IPS-20b (cell line): Measurements from ENCODE around the gene PYGM.
A peak's percentile ranks its signal among the peaks of the same experiment; 100 is the strongest.

Experiments
- H3K27ac ChIP-seq: one replicate; pipeline ENCODE4 v1.5.1; 2013; ENCODE audit warnings: low read length
- H3K27me3 ChIP-seq: 2 replicates; pipeline ENCODE4 v1.6.1; 2013; ENCODE audit warnings: mild to moderate bottlenecking, low read length, inconsistent platforms; ENCODE audit not compliant: insufficient read depth
- H3K36me3 ChIP-seq: 2 replicates; pipeline ENCODE4 v1.6.1; 2013; ENCODE audit warnings: low read depth, mild to moderate bottlenecking, inconsistent platforms, low read length, moderate library complexity; ENCODE audit not compliant: insufficient read depth
- H3K4me1 ChIP-seq: 2 replicates; pipeline ENCODE4 v1.6.1; 2013; ENCODE audit warnings: mild to moderate bottlenecking, control low read depth, inconsistent platforms, low read length, moderate library complexity; ENCODE audit not compliant: insufficient read depth
- H3K4me3 ChIP-seq: 2 replicates; pipeline ENCODE4 v1.5.1; 2013; ENCODE audit warnings: mild to moderate bottlenecking, low read length, inconsistent platforms
- H3K9ac ChIP-seq: 2 replicates; pipeline ENCODE4 v1.6.1; 2013; ENCODE audit warnings: low read depth, mild to moderate bottlenecking, inconsistent platforms, low read length, moderate library complexity
- H3K9me3 ChIP-seq: 2 replicates; pipeline ENCODE4 v1.6.1; 2013; ENCODE audit warnings: mild to moderate bottlenecking, low read depth, low read length, inconsistent platforms; ENCODE audit not compliant: insufficient read depth

PYGM gene

DNA sequence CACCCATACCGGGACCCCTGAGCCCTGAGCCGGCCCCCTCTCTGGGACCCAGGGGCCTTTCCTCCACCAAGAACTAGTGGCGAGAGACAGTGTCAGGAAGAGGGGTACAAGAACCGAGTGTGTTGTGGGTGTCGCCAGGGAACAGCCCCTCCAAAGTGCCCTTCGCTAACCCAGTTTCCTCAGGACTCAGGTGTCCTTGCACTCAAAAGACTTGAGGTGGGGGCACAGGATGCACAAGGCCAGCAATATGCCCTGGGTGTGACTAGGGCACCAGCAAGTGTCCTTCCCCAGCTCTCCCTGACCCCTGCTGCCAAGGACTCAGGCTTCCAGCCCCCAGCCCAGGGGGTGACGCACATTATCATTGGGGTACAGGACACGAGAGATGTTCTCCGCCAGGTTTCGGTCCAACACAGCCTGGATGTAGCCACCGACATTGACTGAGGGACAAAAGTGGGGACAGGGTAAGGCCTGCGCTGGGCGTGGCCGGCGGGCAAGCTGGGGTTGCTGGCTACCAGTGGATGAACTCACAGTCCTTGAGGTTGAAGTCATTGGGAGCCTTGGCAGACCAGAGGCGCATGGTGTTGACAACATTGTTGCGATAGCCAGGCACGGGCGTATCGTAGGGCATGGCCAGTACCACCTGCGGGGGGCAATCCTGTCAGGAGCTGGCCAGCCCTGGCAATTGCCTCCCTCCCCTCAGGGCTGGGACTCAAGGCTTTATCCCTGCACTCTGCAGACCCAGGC lies 4.7 kb downstream of the PYGM start:
- H3K9ac ChIP-seq: no peak overlapping the region
- H3K27ac ChIP-seq: no peak overlapping the region
- no peaks in the 10 kb centered on the region for H3K9me3 ChIP-seq
- H3K36me3 ChIP-seq: no peaks in the 10 kb centered on the region
- no peaks in the 10 kb centered on the region for H3K27me3 ChIP-seq
- no peak overlapping the region for H3K4me3 ChIP-seq
- peaks cover 8% of the 10 kb centered on the region; the same call in 1 of the 2 replicates for H3K4me1 ChIP-seq

DNA sequence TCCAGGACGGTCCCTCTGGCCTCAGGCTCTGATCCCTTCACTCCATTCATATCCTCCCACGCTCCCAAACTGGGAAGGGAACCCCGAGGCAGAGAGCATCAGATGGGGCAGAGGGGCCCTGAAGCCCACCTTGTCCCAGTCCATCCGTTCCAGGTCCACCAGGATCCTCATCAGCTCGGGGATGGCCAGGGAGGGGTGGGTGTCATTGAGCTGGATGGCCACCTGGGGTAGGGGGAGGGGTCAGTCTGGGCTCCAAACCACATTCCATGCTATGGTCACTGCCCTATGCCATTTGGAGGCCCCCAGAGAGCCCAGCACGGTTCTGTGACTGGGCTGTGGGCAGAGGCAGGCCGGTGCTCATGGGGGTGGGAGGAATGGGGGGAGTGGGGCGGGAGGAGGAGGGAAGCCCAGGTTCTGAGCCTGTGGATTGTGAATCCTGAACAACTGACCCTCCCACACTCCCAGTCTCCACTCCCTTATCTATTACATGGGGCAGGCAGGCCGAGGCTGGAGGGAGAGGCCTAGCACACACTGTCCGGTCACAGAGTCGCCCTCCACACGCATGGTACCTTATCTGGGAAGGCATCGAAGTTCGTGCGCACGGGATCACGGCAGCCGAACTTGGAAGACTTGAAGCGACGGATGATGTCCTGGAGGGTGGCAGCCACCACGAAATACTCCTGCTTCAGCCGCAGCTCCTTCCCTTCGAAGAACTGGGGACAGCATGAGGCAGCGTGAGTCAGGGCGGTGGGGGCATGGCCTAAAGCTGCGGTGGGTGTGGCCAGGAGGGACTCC lies 5.5 kb downstream of the PYGM start:
- Histone ChIP-seq H3K4me3 (no peak overlapping the region), H3K9me3 (no peaks in the 10 kb centered on the region), H3K27me3 (no peaks in the 10 kb centered on the region), H3K27ac (no peak overlapping the region), H3K36me3 (no peaks in the 10 kb centered on the region), H3K9ac (no peak overlapping the region), H3K4me1 (peaks cover 2% of the 10 kb centered on the region; the same call in 1 of the 2 replicates)

DNA sequence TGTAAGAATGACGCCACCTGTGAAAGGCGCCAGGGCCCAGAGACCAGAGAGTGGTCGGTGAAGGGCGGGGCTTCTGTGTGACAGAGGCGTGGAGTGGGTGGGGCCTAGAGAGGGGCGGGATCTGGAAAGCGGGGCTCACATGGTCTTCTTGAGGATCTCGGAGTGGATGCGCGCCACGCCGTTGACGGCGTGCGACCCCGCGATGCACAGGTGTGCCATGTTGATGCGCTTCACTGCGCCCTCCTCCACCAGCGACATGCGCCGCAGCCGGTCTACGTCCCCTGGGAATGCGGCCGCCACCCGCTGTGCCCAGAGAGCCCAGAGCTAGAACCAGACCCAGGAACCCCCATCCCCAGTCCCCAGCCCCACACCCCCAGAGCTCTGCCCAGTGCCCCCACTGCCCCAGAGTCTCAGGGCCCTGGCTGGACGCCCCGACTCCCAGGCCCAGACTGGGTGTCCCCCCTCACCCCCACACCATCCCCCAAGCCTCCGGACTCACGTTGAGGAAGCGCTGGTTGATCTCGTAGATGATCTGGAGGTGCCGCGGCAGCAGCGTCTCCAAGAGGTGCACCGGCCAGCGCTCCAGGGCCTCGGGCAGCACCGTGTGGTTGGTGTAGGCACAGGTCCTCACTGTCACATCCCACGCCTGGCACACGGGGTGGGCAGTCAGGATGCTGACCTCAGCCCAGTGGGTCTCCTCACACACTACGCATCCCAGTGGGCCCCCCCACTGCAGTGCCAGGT lies 6.2 kb downstream of the PYGM start:
- H3K27ac ChIP-seq: no peak overlapping the region
- no peak overlapping the region for H3K9ac ChIP-seq
- H3K36me3 ChIP-seq: no peaks in the 10 kb centered on the region
- H3K4me3 ChIP-seq: no peak overlapping the region
- no peaks in the 10 kb centered on the region for H3K9me3 ChIP-seq
- H3K4me1 ChIP-seq: no peaks in the 10 kb centered on the region
- no peaks in the 10 kb centered on the region for H3K27me3 ChIP-seq

DNA sequence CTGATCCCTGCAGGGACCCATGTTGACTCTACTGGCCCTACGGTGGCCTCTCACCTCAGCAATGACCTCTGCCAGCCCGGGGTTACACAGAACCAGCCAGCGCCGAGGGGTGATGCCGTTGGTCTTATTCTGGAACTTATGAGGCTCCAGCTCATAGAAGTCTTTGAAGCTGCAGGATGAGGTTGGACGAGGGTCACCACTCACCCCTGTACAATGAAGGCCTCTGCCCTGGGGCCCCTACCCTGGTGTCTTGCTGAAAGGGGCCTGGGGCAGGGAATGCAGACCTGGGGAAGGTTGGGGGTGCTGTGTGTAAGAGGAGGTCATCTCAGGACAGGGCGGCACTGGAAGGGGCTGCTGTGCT lies 6.8 kb downstream of the PYGM start:
- H3K27me3 ChIP-seq: no peaks in the 10 kb centered on the region
- no peaks in the 10 kb centered on the region for H3K4me1 ChIP-seq
- no peaks in the 10 kb centered on the region for H3K36me3 ChIP-seq
- no peak overlapping the region for H3K27ac ChIP-seq
- no peak overlapping the region for H3K4me3 ChIP-seq
- H3K9me3 ChIP-seq: no peaks in the 10 kb centered on the region
- no peak overlapping the region for H3K9ac ChIP-seq

DNA sequence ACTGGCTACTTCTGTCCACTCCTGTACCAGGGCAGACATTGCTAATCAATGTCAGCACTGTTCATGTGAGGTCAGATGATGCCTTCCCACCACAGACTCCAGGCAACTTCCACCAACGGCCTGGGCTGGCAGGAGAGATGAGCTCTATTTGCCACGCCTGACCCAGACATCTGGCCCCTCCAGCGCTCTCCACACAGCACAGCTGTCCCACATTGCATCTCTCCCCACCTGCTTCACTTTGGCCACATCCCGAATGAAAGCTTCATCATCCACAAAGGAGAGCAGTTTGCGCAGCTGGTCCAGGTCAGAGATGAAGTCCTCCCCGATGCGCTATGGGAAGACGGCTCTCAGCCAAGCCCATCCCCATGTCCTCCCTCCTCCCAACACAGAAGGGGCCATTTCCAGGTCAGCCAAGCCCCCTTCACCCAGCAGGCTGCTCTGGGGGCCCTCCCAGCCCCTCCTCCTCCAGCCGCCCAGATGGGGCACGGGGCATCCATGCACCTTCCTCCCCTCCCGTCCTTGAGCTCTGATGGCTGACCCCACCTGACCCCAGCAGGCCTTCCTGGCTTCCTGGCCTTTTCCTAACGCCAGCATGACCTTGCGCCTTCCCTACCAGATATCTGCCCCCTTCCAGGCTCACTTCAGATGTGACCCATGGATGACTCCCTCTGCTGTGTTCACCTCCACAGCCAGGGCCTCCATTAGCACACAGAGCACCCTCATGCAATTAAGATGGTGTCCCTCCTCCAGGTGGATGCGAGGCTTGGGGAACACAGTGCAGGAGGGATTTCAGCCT lies 7.4 kb downstream of the PYGM start:
- H3K9me3 ChIP-seq: no peaks in the 10 kb centered on the region
- no peaks in the 10 kb centered on the region for H3K27me3 ChIP-seq
- H3K36me3 ChIP-seq: no peaks in the 10 kb centered on the region
- no peaks in the 10 kb centered on the region for H3K4me1 ChIP-seq
- H3K27ac ChIP-seq: no peak overlapping the region
- H3K9ac ChIP-seq: no peak overlapping the region
- no peak overlapping the region for H3K4me3 ChIP-seq

DNA sequence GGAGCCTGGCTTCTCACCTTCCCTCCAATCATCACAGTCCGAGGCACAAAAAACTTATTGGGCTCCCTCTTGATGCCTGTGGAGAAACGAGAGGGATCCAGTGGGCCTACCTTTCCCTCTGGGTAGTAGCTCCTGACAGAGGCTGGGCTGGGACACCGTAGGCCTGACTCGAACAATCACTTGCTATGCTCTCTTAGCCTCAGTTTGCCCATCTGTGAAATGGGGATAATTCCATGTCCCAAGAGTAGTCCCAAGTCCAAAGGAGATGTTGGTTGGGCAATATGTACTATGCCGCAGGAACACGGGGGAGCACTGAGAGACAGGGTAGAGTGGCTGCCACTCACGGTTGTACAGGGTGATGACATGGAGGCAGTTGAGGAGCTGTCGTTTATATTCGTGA lies 8.2 kb downstream of the PYGM start:
- Histone ChIP-seq H3K9ac (no peak overlapping the region), H3K27me3 (peaks cover 4% of the 10 kb centered on the region; the same call in 1 of the 2 replicates), H3K27ac (no peak overlapping the region), H3K9me3 (no peaks in the 10 kb centered on the region), H3K36me3 (no peaks in the 10 kb centered on the region), H3K4me1 (no peaks in the 10 kb centered on the region), H3K4me3 (no peak overlapping the region)

DNA sequence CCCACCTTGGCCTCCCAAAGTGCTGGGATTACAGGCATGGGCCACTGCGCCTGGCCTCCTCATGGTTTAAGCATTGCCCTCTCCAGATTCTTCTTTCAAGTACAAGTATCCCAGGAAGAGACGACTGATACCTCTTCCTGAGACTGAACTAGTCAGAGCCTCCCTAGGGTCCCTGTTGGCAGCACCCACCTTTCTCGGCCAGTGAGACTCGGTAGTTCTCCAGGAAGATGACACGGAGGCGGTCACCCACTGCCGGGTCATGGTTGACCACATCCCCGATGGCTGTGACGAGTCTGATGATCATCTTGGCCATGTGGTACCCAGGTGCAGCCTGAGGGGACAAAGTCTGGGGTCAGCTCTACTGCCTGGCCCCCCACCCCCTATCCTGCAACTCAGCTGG lies 8.6 kb downstream of the PYGM start:
- no peaks in the 10 kb centered on the region for H3K36me3 ChIP-seq
- H3K27ac ChIP-seq: no peak overlapping the region
- peaks cover 8% of the 10 kb centered on the region; the same call in 1 of the 2 replicates for H3K27me3 ChIP-seq
- H3K9me3 ChIP-seq: no peaks in the 10 kb centered on the region
- no peak overlapping the region for H3K4me3 ChIP-seq
- no peak overlapping the region for H3K9ac ChIP-seq
- H3K4me1 ChIP-seq: no peaks in the 10 kb centered on the region

DNA sequence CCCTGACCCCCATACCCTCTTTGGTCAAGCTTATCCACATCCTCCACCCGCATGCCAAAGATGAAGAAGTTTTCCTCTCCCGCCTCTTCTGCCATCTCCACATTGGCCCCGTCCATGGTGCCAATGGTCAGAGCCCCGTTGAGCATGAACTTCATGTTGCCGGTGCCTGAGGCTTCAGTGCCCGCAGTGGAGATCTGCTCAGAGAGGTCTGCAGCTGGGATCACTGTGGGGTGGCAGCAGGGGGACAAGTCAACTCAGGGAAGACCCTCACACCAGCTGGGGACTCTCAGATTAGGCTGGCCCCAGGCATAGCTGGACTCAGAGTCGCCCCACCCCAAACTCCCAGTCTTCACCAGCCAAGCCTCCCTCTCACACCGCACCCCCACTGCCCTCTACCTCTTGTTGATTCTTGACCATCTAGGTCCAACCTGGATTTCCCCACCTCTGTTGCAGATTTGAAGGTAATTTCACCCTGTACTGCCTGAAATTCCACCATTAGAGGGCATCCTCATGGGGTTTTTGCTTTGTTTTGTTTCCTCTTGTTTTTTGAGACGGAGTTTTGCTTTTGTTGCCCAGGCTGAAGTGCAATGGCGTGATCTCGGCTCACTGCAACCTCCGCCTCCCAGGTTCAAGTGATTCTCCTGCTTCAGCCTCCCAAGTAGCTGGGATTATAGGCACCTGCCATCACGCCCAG lies 9.3 kb downstream of the PYGM start:
- H3K9ac ChIP-seq: no peak overlapping the region
- no peaks in the 10 kb centered on the region for H3K9me3 ChIP-seq
- H3K27me3 ChIP-seq: peaks cover 11% of the 10 kb centered on the region; the same call in 1 of the 2 replicates
- H3K4me3 ChIP-seq: no peak overlapping the region
- H3K36me3 ChIP-seq: no peaks in the 10 kb centered on the region
- no peak overlapping the region for H3K27ac ChIP-seq
- H3K4me1 ChIP-seq: no peaks in the 10 kb centered on the region

DNA sequence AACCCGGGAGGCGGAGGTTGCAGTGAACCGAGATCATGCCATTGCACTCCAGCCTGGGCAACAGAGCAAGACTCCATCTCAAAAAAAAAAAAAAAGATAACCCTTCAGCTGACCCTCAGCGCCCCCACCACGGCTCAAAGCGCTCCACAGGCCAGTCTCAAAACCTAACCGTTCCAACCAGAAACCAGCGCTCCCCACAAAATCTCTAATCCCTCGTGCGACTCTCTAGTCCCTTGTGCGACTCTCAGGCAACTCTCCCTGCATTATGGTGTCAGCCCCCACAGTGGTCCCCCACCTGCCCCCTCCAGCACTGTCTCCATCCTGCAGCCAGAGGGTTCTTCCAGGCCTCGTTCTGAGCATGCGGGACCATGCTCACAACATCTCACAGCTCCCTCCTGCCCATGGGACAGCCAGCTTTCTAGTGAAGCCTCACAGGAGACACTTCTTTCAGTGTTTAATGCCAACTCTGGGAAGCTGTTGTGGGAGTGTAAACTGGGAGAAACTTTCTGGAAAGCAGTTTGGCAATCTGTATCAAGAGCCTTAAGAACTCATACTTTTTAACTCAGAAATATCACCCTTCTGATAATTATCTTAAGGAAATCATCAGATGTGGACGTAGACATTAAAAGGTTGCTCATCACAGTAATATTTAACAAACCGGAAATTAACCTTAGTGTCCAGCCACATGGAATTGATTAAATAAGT lies 11.7 kb downstream of the PYGM start:
- Histone ChIP-seq H3K4me1 (no peaks in the 10 kb centered on the region; the same call in 1 of the 2 replicates), H3K9ac (no peak overlapping the region), H3K4me3 (no peak overlapping the region), H3K27me3 (peaks cover 30% of the 10 kb centered on the region), H3K27ac (no peak overlapping the region), H3K36me3 (no peaks in the 10 kb centered on the region), H3K9me3 (no peaks in the 10 kb centered on the region)

DNA sequence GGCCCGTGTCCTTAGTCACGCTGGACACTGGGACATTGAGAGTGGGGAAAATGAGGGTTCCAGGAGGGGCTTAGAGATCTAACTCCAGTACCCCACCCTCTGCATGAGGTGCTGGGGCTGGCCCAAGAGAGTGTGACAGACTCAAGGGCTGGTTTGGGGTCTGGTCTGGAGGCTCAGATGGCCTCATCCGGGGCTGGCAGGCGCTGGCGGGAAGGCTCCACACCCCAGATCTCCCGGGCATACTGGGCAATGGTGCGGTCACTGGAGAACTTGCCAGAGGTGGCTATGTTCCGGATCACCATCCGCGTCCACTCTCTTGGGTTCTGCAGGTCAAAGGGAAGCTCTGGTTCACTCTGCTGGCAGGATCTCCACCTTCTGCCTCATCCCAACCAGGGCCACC lies 13.3 kb downstream of the PYGM start:
- H3K27me3 ChIP-seq: peaks cover 46% of the 10 kb centered on the region
- H3K4me3 ChIP-seq: peak overlapping the region; percentile 79; the same call in 1 of the 2 replicates
- H3K9me3 ChIP-seq: no peaks in the 10 kb centered on the region
- peaks cover 7% of the 10 kb centered on the region; the same call in 1 of the 2 replicates for H3K4me1 ChIP-seq
- H3K27ac ChIP-seq: no peak overlapping the region
- no peak overlapping the region for H3K9ac ChIP-seq
- H3K36me3 ChIP-seq: no peaks in the 10 kb centered on the region
